HG03095 (cell line): Measurements from ENCODE around the gene NAGLU.
"Not testable (repeated sequence)": the region's sequence is repeated elsewhere in the genome, so short reads cannot be mapped to it uniquely, and the experiment has no call there.

Experiments used
- ATAC-seq: cut with Tn5 transposase; IDR thresholded peaks from one replicate; pipeline ENCODE4 v1.9.1; 2021; ENCODE audit warnings: moderate library complexity; ENCODE audit not compliant: unreplicated experiment

Gene NAGLU

DNA sequence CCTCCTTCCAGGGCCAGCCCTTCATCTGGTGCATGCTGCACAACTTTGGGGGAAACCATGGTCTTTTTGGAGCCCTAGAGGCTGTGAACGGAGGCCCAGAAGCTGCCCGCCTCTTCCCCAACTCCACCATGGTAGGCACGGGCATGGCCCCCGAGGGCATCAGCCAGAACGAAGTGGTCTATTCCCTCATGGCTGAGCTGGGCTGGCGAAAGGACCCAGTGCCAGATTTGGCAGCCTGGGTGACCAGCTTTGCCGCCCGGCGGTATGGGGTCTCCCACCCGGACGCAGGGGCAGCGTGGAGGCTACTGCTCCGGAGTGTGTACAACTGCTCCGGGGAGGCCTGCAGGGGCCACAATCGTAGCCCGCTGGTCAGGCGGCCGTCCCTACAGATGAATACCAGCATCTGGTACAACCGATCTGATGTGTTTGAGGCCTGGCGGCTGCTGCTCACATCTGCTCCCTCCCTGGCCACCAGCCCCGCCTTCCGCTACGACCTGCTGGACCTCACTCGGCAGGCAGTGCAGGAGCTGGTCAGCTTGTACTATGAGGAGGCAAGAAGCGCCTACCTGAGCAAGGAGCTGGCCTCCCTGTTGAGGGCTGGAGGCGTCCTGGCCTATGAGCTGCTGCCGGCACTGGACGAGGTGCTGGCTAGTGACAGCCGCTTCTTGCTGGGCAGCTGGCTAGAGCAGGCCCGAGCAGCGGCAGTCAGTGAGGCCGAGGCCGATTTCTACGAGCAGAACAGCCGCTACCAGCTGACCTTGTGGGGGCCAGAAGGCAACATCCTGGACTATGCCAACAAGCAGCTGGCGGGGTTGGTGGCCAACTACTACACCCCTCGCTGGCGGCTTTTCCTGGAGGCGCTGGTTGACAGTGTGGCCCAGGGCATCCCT lies 7.4 kb downstream of the NAGLU start:
- ATAC-seq, result no peak

DNA sequence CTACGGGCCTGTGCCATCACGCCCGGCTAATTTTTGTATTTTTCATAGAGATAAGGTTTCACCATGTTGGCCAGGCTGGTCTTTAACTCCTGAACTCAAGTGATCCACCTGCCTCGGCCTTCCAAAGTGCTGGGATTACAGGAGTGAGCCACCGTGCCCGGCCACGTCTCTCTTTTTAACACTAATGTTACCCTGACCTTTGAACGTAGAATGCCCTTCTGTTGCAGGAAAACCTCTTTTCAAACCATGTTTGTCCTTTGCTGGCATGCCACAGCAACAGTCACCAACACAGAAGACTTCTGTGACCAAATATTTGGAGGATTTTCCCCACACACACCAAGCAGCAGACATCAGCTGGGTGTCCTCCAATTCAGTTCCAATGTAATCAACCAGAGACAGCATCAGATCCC lies 8.8 kb downstream of the NAGLU start:
- no peak for ATAC-seq

DNA sequence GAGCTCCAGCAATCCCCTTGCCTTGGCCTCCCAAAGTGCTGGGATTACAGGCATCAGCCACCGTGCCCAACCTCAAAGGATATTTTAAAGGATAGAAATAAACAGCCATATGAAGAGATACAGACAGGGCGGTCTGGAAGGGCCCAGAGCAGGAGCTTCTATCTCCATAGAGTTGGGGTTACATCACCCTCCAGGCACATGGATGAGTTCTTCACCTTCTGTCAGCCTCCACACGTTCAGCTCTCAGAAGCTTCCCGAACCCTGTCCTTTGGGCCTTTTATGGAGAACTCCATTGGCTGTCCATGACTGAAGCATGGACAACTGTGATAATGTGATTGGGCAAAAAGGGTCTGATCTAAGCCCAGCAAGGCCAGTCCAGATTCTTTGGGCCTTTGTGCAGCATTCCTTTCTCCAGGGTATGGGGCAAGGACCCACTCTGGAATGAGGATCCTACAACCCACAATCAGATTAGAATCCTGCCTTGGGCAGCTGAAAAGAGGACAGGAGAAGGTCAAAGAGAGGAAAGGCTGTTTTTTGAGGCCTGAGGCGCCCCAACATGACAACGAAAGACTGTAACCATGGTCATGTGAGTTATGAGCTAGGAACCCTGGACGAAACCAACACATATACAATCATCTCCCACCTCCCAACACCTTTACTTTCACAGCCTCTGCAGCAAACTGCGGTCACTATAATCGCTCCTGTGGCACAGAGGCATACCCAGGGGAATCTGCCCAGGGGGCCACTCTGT lies 9.9 kb downstream of the NAGLU start:
- not testable (repeated sequence) for ATAC-seq

DNA sequence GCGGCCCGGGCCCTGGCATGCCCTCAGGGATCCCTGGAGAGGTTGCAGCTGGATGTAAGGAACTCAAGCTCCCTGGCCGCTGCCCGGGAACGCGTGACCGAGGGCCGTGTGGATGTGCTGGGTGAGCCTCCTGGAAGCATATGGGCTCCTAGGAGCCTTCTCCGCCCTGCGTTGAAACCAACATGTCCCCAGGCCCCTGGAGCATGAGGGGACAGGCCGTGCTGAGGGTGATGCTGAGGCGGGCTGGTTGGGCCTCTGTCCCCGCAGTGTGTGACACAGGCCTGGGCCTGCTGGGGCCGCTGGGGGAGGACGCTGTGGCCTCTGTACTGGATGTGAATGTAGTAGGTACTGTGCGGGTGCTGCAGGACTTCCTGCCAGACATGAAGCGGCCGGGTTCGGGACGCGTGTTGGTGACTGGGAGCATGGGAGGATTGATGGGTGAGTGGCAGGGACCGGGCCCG lies 11.0 kb downstream of the NAGLU start:
- ATAC-seq, result no peak

DNA sequence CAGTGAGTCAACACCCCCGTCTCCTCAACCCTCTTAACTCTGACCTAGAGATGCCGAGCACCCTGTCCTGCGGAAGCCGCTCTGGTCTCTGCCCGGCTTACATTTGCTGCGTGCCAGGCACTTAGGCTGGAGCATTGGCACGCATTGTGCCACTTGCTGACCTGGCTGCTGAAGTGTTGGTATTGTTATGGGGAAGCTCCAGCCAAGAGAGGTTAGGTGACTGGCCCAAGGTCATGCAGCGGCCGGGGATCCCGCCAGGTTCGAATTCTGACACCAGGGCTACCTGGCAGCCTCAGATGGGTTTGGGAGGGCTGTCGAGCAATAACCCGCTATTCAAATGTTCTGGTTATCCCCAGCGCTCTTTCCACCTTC lies 11.6 kb downstream of the NAGLU start:
- no peak for ATAC-seq

GRCh38 chr17:42548070-42548837 lies 12.2 kb downstream of the NAGLU start:
- no peak for ATAC-seq

GRCh38 chr17:42548993-42549755 lies 13.1 kb downstream of the NAGLU start:
- ATAC-seq, result no peak

GRCh38 chr17:42552736-42553135 lies 16.7 kb downstream of the NAGLU start, which contains the start of gene HSD17B1:
Gene HSD17B1 (plus strand): TSS chr17:42552923. CDS start chr17:42552934, 11 bp downstream.
- ATAC-seq, result not testable (repeated sequence)

DNA sequence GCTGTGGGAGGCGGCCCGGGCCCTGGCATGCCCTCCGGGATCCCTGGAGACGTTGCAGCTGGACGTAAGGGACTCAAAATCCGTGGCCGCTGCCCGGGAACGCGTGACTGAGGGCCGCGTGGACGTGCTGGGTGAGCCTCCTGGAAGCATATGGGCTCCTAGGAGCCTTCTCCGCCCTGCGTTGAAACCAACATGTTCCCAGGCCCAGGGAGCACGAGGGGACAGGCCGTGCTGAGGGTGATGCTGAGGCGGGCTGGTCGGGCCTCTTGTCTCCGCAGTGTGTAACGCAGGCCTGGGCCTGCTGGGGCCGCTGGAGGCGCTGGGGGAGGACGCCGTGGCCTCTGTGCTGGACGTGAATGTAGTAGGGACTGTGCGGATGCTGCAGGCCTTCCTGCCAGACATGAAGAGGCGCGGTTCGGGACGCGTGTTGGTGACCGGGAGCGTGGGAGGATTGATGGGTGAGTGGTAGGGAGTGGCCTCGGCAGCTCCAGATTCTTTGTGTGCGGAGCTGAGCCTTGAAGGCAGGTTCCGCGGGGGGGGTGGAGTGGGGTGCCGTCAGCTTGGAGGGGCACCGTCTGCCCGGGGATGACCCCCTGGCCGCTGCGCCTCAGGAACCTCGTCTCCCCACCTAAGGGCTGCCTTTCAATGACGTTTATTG lies 17.2 kb downstream of the NAGLU start:
- ATAC-seq, result no peak

DNA sequence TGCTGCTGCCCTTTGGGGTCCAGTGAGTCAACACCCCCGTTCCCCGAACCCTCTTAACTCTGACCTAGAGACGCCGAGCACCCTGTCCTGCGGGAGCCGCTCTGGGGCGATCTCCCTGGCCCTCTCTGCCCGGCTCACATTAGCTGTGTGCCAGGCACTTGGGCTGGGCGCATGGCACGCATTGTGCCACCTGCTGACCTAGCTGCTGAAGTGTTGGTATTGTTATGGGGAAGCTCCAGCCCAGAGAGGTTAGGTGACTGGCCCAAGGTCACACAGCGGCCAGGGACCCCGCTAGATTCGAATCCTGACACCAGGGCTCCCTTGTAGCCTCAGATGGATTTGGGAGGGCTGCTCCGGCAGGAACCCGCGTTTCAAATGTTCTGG lies 17.8 kb downstream of the NAGLU start:
- ATAC-seq, result no peak

DNA sequence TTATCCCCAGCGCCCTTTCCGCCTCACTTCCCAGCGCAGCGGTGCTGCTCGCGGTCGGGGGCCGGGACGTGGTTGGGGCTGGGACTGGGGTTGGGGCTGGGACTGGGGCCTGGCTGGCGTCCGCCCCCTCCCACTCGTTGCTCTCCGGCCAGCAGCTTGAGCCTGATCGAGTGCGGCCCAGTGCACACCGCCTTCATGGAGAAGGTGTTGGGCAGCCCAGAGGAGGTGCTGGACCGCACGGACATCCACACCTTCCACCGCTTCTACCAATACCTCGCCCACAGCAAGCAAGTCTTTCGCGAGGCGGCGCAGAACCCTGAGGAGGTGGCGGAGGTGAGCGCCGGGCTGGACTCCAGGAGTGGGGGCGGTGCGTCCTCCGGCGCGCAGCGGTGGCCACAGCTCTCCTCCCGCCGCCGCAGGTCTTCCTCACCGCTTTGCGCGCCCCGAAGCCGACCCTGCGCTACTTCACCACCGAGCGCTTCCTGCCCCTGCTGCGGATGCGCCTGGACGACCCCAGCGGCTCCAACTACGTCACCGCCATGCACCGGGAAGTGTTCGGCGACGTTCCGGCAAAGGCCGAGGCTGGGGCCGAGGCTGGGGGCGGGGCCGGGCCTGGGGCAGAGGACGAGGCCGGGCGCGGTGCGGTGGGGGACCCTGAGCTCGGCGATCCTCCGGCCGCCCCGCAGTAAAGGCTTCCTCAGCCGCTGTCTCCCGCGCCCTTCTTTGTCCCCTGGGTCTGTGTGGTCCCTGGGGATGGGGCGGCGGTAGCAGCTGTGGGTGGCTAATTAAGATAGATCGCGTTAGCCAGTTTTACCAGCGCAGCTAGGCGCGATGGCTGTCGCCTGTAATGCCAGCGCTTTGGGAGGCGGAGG lies 18.4 kb downstream of the NAGLU start:
- ATAC-seq, result peak; percentile 64

DNA sequence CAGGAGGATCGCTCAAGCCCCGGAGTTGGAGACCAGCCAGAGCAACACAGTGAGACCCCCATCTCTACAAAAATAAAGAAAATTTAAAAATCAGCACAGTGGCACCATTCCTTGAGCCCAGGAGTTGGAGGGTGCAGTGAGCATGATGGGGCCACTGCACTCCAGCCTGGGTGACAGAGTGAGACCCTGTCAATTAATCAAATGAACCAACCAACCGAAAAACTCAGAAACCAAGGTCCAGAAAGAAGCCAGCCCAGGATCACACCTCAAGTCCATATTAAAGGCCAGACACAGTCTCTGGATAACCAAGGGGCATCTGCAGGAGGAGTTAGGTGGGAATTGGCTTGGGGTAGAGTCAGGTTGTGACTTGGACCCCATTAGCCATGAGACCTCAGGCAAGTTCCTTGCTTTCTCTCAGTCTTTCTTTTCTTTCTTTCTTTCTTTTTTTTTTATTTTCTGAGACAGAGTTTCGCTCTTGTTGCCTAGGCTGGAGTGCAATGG lies 19.1 kb downstream of the NAGLU start:
- ATAC-seq, result no peak

DNA sequence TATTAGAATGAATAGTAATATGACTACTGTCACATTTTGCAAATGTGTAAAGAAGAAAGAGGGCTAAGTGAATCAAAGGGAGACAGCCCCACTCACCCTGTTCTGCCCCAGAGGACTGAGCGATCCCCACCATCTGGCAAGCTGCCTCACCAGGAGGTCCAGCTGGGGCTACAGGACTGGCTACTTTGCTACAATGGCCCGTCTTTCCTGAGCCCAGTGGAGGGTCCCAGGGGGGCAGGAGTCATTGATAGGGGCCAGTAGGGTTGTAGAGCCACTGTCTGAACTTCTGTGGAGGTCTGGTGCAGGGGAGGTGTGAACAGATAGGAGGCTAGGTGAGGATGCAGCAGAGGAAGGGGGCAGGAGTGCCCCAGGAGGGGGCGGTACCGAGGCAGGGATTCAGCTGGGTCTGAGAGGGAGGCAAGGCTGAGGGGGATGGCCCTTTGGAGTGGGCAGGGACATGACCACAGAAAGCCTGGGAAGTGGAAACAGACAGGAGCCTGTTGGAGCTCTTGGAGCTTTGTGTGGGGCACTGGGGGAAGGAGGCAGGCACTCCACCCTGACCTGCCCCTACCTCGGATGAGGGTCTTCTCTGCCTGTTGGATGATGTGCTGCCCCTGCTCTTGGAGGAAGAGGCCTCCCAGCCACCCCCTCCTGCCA lies 20.0 kb downstream of the NAGLU start:
- not testable (repeated sequence) for ATAC-seq

GRCh38 chr17:42559075-42559474 lies 23.0 kb downstream of the NAGLU start:
- ATAC-seq, result no peak

DNA sequence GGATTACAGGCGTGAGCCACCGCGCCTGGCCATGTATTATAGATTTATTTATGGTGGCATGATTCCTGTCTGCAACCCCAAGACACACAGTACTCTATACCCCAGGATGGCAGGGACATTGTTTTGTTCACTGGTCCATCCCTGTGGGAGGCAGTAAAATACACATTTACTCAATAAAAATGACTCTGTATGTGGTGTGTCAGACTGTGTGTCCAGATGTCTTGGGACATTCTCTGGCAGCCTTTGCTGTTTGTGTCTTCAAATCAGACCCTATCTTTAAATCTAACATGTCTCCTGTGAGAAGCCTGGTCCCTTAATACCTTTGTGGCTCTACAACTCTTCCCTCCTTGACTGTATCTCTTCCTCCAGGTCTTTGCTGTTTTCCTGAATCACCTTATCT lies 24.2 kb downstream of the NAGLU start:
- no peak for ATAC-seq

- peak; percentile 36 for ATAC-seq
Measured at GRCh38 chr17:42561897-42562387, 25.9 kb downstream of the NAGLU start, which contains the start of gene COASY. Gene COASY (plus strand): TSS chr17:42562148. CDS start chr17:42562623, 475 bp downstream.

- no peak for ATAC-seq
Measured at GRCh38 chr17:42562388-42563142, 26.5 kb downstream of the NAGLU start.
